Tibial nerve (tissue), 4 donors: ENCODE data around the gene DCAF16. TPM values are rescaled to one million over a fixed set of nuclear protein-coding genes. Genes with fewer than 3 reads are reported as not detected.

Experiments
- DNase-seq, 2 donors: peaks; one replicate each; pipeline ENCODE4 v3.0.0-alpha.2; 2019; ENCODE audit warnings: low spot score in 2 of 2
- H3K27ac ChIP-seq, 4 donors: fragments of 200-600 bp; sonication (generic) in 3 of 4; one replicate each; pipeline ENCODE4 v1.5.1; 2017 to 2019; ENCODE audit warnings: mild to moderate bottlenecking in 1 of 4
- H3K27me3 ChIP-seq, 2 donors: fragments of 200-600 bp; sonication (generic) in 1 of 2; one replicate each; pipeline versions ENCODE4 v1.5.1 to v1.6.0; 2017 to 2019
- H3K36me3 ChIP-seq, 3 donors: fragments of 200-600 bp; sonication (generic); one replicate each; pipeline ENCODE4 v1.5.1; 2018 to 2019
- H3K4me1 ChIP-seq, 4 donors: fragments of 200-600 bp; sonication (generic) in 3 of 4; one replicate each; pipeline ENCODE4 v1.5.1; 2017 to 2019
- H3K4me3 ChIP-seq, 4 donors: fragments of 200-600 bp; sonication (generic) in 3 of 4; one replicate each; pipeline ENCODE4 v1.5.1; 2017 to 2019; ENCODE audit warnings: mild to moderate bottlenecking in 1 of 4, moderate library complexity in 1 of 4
- H3K9me3 ChIP-seq, 4 donors: fragments of 200-600 bp; sonication (generic) in 3 of 4; one replicate each; pipeline ENCODE4 v1.5.1; 2017 to 2019
- CTCF ChIP-seq, 5 experiments: fragments of 200-600 bp in 3 of 5; fragments of 450-650 bp in 2 of 5; sonication (generic) in 3 of 5; IDR thresholded peaks; one replicate each; pipeline ENCODE4 v1.5.1; 2016 to 2019; ENCODE audit warnings: antibody characterized with exemption in 5 of 5, mild to moderate bottlenecking in 3 of 5, moderate library complexity in 2 of 5
- EP300 ChIP-seq, 2 donors: sonication (generic); formaldehyde crosslinking; IDR thresholded peaks; one replicate each; pipeline ENCODE4 v1.6.1; 2017; ENCODE audit warnings: antibody characterized with exemption in 2 of 2, mild to moderate bottlenecking in 1 of 2
- POLR2A ChIP-seq, 2 donors: fragments of 450-650 bp; IDR thresholded peaks; one replicate each; pipeline ENCODE4 v1.6.1; 2017; ENCODE audit warnings: antibody characterized with exemption in 2 of 2, mild to moderate bottlenecking in 2 of 2, moderate library complexity in 2 of 2
- WGBS, 2 donors: methylation state at CpG; one replicate each; pipeline ENCODE4 v1.1.5; 2018; 5-methylcytosine and 5-hydroxymethylcytosine counted together
- total RNA-seq, 4 donors: library from RNA; depleted of rRNA; stranded (reverse); fragments of >200 nt; gene quantifications; one replicate each; pipeline ENCODE4 v1.1.0, GENCODE V29; 2016

DCAF16 gene
- total RNA-seq, 4 donors from 2014 or later: 27.1 to 43.2 (median 28.8) TPM

DNA sequence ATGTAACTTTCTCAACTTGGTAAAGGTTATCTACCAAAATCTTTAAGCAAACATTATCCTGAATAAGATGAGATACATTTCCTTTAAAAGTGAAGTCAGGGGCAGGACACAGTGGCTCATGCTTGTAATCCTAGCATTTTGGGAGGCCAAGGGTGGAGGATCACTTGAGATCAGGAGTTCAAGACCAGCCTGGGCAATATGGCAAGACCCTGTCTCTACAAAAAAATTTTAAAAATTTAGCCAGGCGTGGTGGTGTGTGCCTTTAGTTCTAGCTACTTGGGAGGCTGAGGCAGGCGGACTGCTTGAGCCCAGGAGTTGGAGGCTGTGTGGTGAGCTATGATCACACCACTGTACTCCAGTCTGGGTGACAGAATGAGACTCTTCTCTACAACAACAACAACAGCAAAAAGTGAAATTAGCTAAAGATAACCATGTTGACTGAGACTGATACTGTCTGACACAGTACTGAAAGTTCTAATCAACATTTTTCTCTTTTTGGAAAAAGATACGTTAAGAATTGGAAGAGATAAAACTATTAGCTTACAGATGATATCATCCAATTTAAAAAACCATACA is 4.9 kb downstream of the DCAF16 start:
- no peaks in the 10 kb centered on the region for H3K9me3 ChIP-seq
- H3K27ac ChIP-seq: no peak overlapping the region
- peaks cover 0 to 39% (median 0%) of the 10 kb centered on the region in 3 donors for H3K36me3 ChIP-seq
- no peak for TF ChIP-seq POLR2A (IDR thresholded peaks at IDR 0.05)
- TF ChIP-seq EP300 (IDR thresholded peaks at IDR 0.05): no peak
- TF ChIP-seq CTCF (IDR thresholded peaks at IDR 0.05): no peak
- DNase-seq: no peak
- H3K4me1 ChIP-seq: peaks cover 5 to 46% (median 21%) of the 10 kb centered on the region in 4 donors
- H3K4me3 ChIP-seq: no peak overlapping the region
- H3K27me3 ChIP-seq: no peaks in the 10 kb centered on the region
- WGBS, 2 donors: 86 to 93% methylated on average over 3 of the region's 3 CpGs

GRCh38 chr4:17797808-17798207 is 12.7 kb downstream of the DCAF16 start:
- Histone ChIP-seq H3K9me3 (no peaks in the 10 kb centered on the region), H3K36me3 (peaks cover 0 to 50% (median 0%) of the 10 kb centered on the region in 3 donors), H3K27ac (no peak overlapping the region), H3K4me3 (no peak overlapping the region), H3K4me1 (no peaks in the 10 kb centered on the region), H3K27me3 (no peaks in the 10 kb centered on the region)
- TF ChIP-seq POLR2A (IDR thresholded peaks at IDR 0.05): no peak
- TF ChIP-seq EP300 (IDR thresholded peaks at IDR 0.05): no peak
- TF ChIP-seq CTCF (IDR thresholded peaks at IDR 0.05): no peak
- WGBS, 2 donors: 94 to 100% methylated on average over 1 of the region's 1 CpG
- DNase-seq: no peak

- peaks cover 0 to 6% (median 0%) of the 10 kb centered on the region in 4 donors for H3K9me3 ChIP-seq
- TF ChIP-seq CTCF (IDR thresholded peaks at IDR 0.05) (no peak), POLR2A (IDR thresholded peaks at IDR 0.05) (no peak), EP300 (IDR thresholded peaks at IDR 0.05) (no peak)
- H3K36me3 ChIP-seq: peaks cover 0 to 33% (median 0%) of the 10 kb centered on the region in 3 donors
- H3K27ac ChIP-seq: no peak overlapping the region
- no peaks in the 10 kb centered on the region for H3K4me1 ChIP-seq
- WGBS, 2 donors: 59 to 70% methylated on average over 1 of the region's 1 CpG
- no peak overlapping the region for H3K4me3 ChIP-seq
- no peaks in the 10 kb centered on the region for H3K27me3 ChIP-seq
- DNase-seq: no peak
Observed at GRCh38 chr4:17794730-17795129, 15.8 kb downstream of the DCAF16 start.

DNA sequence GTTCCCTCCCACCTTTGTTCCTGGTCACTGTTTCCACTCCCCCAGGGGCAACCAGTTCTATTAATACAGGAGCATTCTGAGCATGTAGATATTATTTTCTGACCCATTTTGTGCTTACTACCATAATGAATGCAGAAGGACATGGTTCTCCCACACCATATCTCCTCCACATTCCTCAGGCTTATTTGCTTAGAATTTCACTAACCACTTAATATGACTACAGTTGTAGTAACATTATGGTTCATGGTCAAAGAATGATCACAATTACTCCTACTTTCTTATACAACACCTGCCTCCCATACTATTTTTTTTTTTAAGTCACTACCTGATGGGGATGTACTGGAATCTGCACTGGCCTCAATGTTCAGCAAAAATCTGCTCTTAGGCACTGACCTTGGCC is 21.6 kb downstream of the DCAF16 start:
- Histone ChIP-seq H3K4me3 (no peak overlapping the region), H3K27ac (no peak overlapping the region), H3K36me3 (peaks cover 0 to 12% (median 0%) of the 10 kb centered on the region in 3 donors), H3K27me3 (no peaks in the 10 kb centered on the region), H3K9me3 (peaks cover 0 to 6% (median 0%) of the 10 kb centered on the region in 4 donors), H3K4me1 (no peaks in the 10 kb centered on the region)
- DNase-seq: no peak
- TF ChIP-seq EP300 (IDR thresholded peaks at IDR 0.05) (no peak), POLR2A (IDR thresholded peaks at IDR 0.05) (no peak)

DNA sequence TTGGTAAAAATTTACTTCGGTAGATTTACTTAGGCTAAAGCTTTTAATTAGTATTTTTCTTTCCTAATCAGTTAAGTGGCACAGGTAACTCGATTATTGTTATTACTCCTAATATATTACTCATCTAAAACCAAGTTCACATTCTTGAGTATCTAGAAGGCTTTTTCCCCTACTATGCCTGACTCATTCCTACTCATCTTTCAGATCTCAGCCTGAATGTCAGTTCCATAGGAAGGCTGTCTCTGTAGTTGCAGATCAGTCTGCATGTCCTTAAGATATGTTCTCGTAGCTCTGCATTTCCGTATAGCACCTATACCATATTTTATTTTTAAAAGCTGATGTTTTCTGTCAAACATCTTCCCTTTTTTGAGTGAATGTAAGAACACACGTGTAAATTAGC is 23.2 kb downstream of the DCAF16 start:
- TF ChIP-seq POLR2A (IDR thresholded peaks at IDR 0.05): no peak
- no peak for TF ChIP-seq CTCF (IDR thresholded peaks at IDR 0.05)
- TF ChIP-seq EP300 (IDR thresholded peaks at IDR 0.05): no peak
- DNase-seq: no peak
- 84 to 86% methylated on average over 5 of the region's 5 CpGs for WGBS, 2 donors
- Histone ChIP-seq H3K4me3 (no peak overlapping the region), H3K4me1 (no peaks in the 10 kb centered on the region), H3K9me3 (peaks cover 0 to 6% (median 0%) of the 10 kb centered on the region in 4 donors), H3K27ac (no peak overlapping the region), H3K27me3 (no peaks in the 10 kb centered on the region), H3K36me3 (peaks cover 0 to 12% (median 0%) of the 10 kb centered on the region in 3 donors)
